Epithelial cell of proximal tubule (primary cell): ENCODE data around the gene PRKAG1. TPM values are rescaled to one million over a fixed set of nuclear protein-coding genes. Genes with fewer than 3 reads are reported as not detected.

ENCODE experiments used
- DNase-seq: peaks from one replicate; pipeline ENCODE4 v3.0.0-alpha.2; 2011; ENCODE audit warnings: low read depth
- H3K4me3 ChIP-seq: 2 replicates; pipeline ENCODE4 v1.5.1; 2011; ENCODE audit warnings: low read depth, mild to moderate bottlenecking, low read length
- CTCF ChIP-seq: conservative IDR thresholded peaks from 2 replicates; pipeline ENCODE4 v1.5.1; 2012; ENCODE audit warnings: low read depth, mild to moderate bottlenecking, low read length
- total RNA-seq: library from RNA; depleted of rRNA; stranded (reverse); fragments of >200 nt; gene quantifications from 2 replicates; pipeline ENCODE4 v1.2.3, GENCODE V29; 2015

The PRKAG1 gene
- total RNA-seq, 1 donor from 2014 or later = 50.7 TPM

GRCh38 chr12:48977290-48978281 lies 41.0 kb downstream of the PRKAG1 start:
- H3K4me3 ChIP-seq = no peak overlapping the region
- peak; percentile 68 for TF ChIP-seq CTCF
- DNase-seq = no peak

GRCh38 chr12:48973941-48974673 lies 44.5 kb downstream of the PRKAG1 start:
- H3K4me3 ChIP-seq = no peak overlapping the region
- no peak for DNase-seq
- peak; percentile 51 for TF ChIP-seq CTCF

- no peak overlapping the region for H3K4me3 ChIP-seq
- DNase-seq = no peak
- TF ChIP-seq CTCF = no peak
Observed at GRCh38 chr12:48973531-48973930, 45.0 kb downstream of the PRKAG1 start.

- no peak overlapping the region for H3K4me3 ChIP-seq
- no peak for DNase-seq
- no peak for TF ChIP-seq CTCF
Observed at GRCh38 chr12:48972952-48973483, 45.6 kb downstream of the PRKAG1 start.

- TF ChIP-seq CTCF = no peak
- no peak overlapping the region for H3K4me3 ChIP-seq
- DNase-seq = no peak
Observed at GRCh38 chr12:48972213-48972951, 46.2 kb downstream of the PRKAG1 start.

GRCh38 chr12:48970702-48971334 lies 47.8 kb downstream of the PRKAG1 start:
- TF ChIP-seq CTCF = no peak
- no peak for DNase-seq
- no peak overlapping the region for H3K4me3 ChIP-seq
